NCI-H2029 (cell line): ENCODE results near the gene DTYMK.

Source experiments
- DNase-seq: peaks from one replicate; lab custom pipeline; 2025; lab: John Stamatoyannopoulos, UW

The DTYMK gene

GRCh38 chr2:241703032-241703604 is 16.5 kb upstream of the DTYMK start:
- no peak for DNase-seq

- peak; percentile 66 for DNase-seq
These were observed 15.8 kb upstream of the DTYMK start for GRCh38 chr2:241702155-241703031.

DNA sequence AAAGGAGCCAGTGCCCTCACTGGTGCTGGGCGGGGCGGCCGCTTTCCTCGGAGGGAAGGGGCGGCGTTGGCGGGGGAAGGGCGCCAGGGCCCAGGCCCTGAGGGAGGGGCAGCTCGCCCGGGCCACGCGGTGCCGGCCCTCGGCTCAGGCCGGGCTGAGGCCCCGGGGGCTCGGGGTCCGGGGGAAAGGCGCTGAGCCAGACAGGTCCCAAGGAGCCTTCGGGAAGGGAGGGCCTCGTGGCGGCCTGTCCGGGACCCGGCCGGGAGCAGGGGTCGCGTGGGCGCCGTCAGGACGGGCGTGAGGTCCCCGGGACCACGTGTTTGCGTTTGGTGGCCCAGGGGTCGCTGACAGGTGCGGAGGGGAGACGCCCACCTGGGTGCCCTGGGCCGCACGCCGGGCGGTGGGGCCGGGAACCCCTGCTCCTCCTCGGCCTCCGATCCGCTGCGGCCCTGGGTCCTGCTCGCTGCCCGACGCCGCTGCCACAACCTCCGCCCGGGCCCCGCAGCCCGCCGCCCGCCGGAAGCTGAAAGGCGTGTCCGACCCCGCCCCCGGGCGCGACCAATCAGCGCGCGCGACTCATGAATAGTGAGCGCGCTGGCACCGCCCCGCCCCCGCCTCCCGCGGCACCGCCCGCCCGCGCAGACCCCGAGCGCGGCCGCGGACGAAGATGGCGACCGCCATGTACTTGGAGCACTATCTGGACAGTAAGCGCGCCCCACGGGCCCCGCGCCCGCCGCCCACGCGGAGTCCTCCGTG is 15.0 kb upstream of the DTYMK start, which contains the start of gene ING5:
TSS of gene ING5 (plus strand) at position 641 of the 756 bp plus-strand sequence. CDS start at position 668, 27 bp downstream.
- DNase-seq: peak; percentile 88

DNA sequence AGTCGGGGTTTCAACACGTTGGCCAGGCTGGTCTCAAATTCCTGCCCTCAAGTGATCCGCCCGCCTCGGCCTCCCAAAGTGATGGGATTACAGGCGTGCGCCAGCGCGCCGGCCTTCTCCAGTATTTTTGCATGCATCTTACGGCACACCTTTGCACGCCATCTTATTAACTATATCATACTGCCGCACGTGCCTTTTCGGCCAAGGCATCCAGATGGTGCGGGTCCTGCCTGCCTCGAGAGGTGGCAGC is 14.5 kb upstream of the DTYMK start:
- DNase-seq: no peak

GRCh38 chr2:241695651-241696050 is 9.0 kb upstream of the DTYMK start:
- DNase-seq: no peak

- no peak for DNase-seq
These were observed 5.8 kb upstream of the DTYMK start for GRCh38 chr2:241692448-241692847.

GRCh38 chr2:241690202-241690717 is 3.6 kb upstream of the DTYMK start:
- no peak for DNase-seq

DNA sequence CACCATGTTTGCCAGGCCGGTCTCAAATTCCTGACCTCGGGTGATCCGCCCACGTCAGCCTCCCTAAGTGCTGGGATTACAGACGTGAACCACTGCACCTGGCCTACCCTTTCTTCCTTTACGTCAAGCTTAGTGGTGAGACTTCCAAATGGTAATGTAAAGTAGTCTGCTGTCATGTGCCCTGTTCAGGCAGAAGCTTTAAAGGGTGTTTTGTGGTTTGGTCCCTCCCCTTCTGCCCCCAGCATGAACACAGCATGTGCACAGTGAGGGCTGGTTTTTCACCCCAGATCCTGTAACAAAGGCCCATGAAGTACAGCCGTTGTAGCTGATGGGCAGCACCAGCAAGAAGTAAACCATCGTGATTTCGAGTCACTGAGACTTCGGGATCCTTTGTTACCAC is 2.7 kb upstream of the DTYMK start:
- DNase-seq: no peak

- no peak for DNase-seq
These were observed 328 bp downstream of the DTYMK start for GRCh38 chr2:241686324-241686649.

- DNase-seq: no peak
These were observed 5.6 kb downstream of the DTYMK start for GRCh38 chr2:241680827-241681599.

- no peak for DNase-seq
These were observed 6.6 kb downstream of the DTYMK start for GRCh38 chr2:241680044-241680443.

- DNase-seq: no peak
These were observed 7.7 kb downstream of the DTYMK start for GRCh38 chr2:241678784-241679540.

- no peak for DNase-seq
These were observed 8.3 kb downstream of the DTYMK start for GRCh38 chr2:241678307-241678706.

GRCh38 chr2:241677392-241677791 is 9.2 kb downstream of the DTYMK start:
- DNase-seq: no peak

DNA sequence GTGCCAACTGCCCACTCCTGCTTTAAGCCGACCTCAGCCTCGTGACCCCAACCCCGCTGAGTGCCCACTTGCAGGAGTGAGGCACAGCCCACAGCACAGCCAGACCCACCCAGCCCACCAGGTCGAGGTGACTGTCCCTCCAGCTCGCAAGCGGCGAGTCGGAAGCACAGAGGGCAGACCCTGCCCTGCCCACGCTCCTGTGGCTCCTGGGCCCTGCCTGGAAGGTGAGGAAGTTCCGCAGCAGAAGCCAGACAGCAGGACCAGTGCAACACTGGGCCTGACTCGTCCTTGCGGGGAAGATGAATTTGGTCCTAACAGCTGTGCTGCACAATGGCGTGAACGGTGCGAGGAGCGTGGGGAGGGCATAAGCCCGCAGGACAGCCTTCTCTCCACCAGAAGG is 9.9 kb downstream of the DTYMK start:
- DNase-seq: no peak

DNA sequence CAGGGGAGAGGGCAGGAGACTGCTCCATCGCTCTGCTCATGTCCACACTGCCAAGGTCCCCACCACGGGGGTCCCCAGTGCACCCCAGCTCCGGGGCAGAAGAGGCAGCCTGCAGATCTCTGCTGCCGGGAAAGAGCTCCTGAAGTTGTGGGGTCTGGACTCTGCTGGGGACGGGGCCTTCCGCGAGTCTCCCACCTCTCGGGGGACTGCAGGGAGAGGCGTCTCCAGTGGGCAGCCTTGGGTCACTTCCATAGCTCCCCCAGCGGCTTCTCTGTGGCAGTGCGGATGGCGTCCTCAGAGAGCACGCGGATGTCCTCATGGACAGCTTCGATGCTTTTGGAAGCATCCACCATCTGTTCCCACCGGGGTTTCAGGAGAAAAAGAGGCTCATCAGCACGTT is 10.7 kb downstream of the DTYMK start:
- no peak for DNase-seq

GRCh38 chr2:241673797-241674725 is 12.6 kb downstream of the DTYMK start:
- DNase-seq: no peak

- DNase-seq: no peak
These were observed 13.4 kb downstream of the DTYMK start for GRCh38 chr2:241673189-241673663.

DNA sequence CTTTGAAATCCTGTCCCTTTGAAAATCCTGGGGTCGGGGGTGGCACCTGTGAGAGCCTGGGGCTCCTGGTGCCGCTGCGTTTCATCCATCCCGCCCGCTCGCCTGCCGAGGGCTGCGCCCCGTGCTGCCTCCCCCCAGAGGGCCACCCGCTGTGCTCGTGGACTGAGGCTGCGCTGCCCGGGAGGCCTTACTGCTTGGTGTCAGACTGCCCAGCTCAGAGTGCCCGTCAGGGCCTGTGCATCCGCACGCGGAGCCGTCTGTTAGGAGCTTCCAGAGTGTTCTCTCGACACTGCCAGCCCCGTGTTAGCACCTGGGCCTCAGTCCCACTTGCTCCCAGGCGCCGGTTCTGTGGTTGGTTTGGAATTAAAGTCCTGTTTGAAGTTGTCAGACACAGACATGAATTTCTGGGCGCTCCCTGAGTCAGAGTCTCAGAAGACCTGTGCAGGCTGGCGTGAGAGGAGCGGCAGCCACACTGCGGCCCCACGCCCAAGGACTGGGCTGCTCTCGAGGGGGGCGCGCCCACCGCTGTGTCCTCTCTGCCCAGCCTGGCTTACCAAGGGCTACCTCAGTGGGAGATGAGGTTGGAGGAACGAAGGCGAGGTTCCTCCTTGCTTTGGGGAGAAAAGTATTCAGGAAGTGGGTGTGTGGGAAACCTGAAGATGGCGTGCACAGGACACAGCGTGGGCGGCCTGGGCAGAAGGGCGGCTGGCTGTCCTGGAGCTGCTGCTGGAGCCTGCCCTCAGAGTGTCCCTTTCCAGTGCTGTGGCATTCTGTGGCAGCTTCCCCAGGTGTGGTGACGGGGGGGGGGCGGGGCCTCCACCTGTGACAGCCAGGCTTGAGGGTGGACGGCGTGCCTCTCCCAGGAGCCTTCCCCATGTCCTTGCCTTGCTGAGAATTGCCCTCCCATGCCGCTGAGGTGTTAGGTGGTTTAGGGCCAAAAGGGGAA is 14.1 kb downstream of the DTYMK start:
- DNase-seq: no peak
